Neural crest cell (in vitro differentiated cells): ENCODE data around the gene GABBR2. TPM values are rescaled to one million over a fixed set of nuclear protein-coding genes. Genes with fewer than 3 reads are reported as not detected.

ENCODE experiments used
- DNase-seq: peaks from one replicate; pipeline ENCODE4 v3.0.0; 2021; ENCODE audit warnings: low read depth, mixed read lengths, low spot score
- H3K27ac Mint-ChIP-seq: one replicate; pipeline ENCODE4 v1.8.0; 2021; ENCODE audit warnings: mild to moderate bottlenecking, mixed read lengths; ENCODE audit not compliant: unreplicated experiment
- H3K27me3 Mint-ChIP-seq: 2 replicates; pipeline ENCODE4 v1.8.0; 2021; ENCODE audit warnings: low read depth, mild to moderate bottlenecking, mixed read lengths
- H3K36me3 Mint-ChIP-seq: 2 replicates; pipeline ENCODE4 v1.8.0; 2021; ENCODE audit warnings: low read depth, mild to moderate bottlenecking, mixed read lengths
- H3K4me1 Mint-ChIP-seq: 2 replicates; pipeline ENCODE4 v1.8.0; 2021; ENCODE audit warnings: mixed read lengths
- H3K4me3 Mint-ChIP-seq: one replicate; pipeline ENCODE4 v1.8.0; 2021; ENCODE audit warnings: mild to moderate bottlenecking, mixed read lengths
- H3K9me3 Mint-ChIP-seq: 2 replicates; pipeline ENCODE4 v1.8.0; 2021; ENCODE audit warnings: mixed read lengths
- CTCF ChIP-seq: fragments of 200-600 bp; sonication (generic); conservative IDR thresholded peaks from 2 replicates; pipeline ENCODE4 v1.5.0; 2021; ENCODE audit warnings: antibody characterized with exemption, mild to moderate bottlenecking
- total RNA-seq: library from RNA; stranded (reverse); gene quantifications from 2 replicates; pipeline ENCODE4 v1.2.1, GENCODE V29; 2021

Gene GABBR2
- total RNA-seq, 1 donor from 2014 or later: 0.84 TPM

GRCh38 chr9:98369471-98369870 lies 339.3 kb downstream of the GABBR2 start:
- H3K36me3 Mint-ChIP-seq: peaks cover 6% of the 10 kb centered on the region
- no peaks in the 10 kb centered on the region for H3K4me1 Mint-ChIP-seq
- TF ChIP-seq CTCF: no peak
- peaks cover 12% of the 10 kb centered on the region for H3K27me3 Mint-ChIP-seq
- H3K4me3 Mint-ChIP-seq: no peak overlapping the region
- DNase-seq: no peak
- H3K9me3 Mint-ChIP-seq: peaks cover 11% of the 10 kb centered on the region
- H3K27ac Mint-ChIP-seq: no peak overlapping the region

GRCh38 chr9:98369066-98369425 lies 339.7 kb downstream of the GABBR2 start:
- Mint-ChIP-seq H3K27me3 (peaks cover 10% of the 10 kb centered on the region), H3K4me3 (no peak overlapping the region), H3K36me3 (peaks cover 6% of the 10 kb centered on the region), H3K9me3 (peaks cover 11% of the 10 kb centered on the region), H3K27ac (no peak overlapping the region), H3K4me1 (no peaks in the 10 kb centered on the region)
- no peak for TF ChIP-seq CTCF
- no peak for DNase-seq

GRCh38 chr9:98368366-98369065 lies 340.2 kb downstream of the GABBR2 start:
- Mint-ChIP-seq H3K36me3 (peaks cover 6% of the 10 kb centered on the region), H3K27ac (no peak overlapping the region), H3K4me1 (no peaks in the 10 kb centered on the region), H3K4me3 (no peak overlapping the region), H3K9me3 (peaks cover 11% of the 10 kb centered on the region), H3K27me3 (peaks cover 10% of the 10 kb centered on the region)
- TF ChIP-seq CTCF: no peak
- DNase-seq: no peak

- H3K9me3 Mint-ChIP-seq: peaks cover 11% of the 10 kb centered on the region
- H3K4me3 Mint-ChIP-seq: no peak overlapping the region
- H3K4me1 Mint-ChIP-seq: no peaks in the 10 kb centered on the region
- no peak for TF ChIP-seq CTCF
- peaks cover 10% of the 10 kb centered on the region for H3K27me3 Mint-ChIP-seq
- H3K27ac Mint-ChIP-seq: no peak overlapping the region
- no peak for DNase-seq
- peaks cover 6% of the 10 kb centered on the region for H3K36me3 Mint-ChIP-seq
Measured at GRCh38 chr9:98367923-98368322, 340.8 kb downstream of the GABBR2 start.

GRCh38 chr9:98367371-98367900 lies 341.3 kb downstream of the GABBR2 start:
- no peak overlapping the region for H3K4me3 Mint-ChIP-seq
- H3K27me3 Mint-ChIP-seq: peaks cover 14% of the 10 kb centered on the region
- no peak for TF ChIP-seq CTCF
- no peaks in the 10 kb centered on the region for H3K4me1 Mint-ChIP-seq
- no peak overlapping the region for H3K27ac Mint-ChIP-seq
- DNase-seq: no peak
- H3K36me3 Mint-ChIP-seq: peaks cover 6% of the 10 kb centered on the region
- peaks cover 11% of the 10 kb centered on the region for H3K9me3 Mint-ChIP-seq
